DND-41 (cell line): ENCODE results near the gene LPAR3.
A peak's percentile ranks its signal among the peaks of the same experiment; 100 is the strongest.

Source experiments
- ATAC-seq: fragments of 200-7000 bp; cut with Tn5 transposase; 3 replicates; pipeline ENCODE4 v1.9.1; 2021; ENCODE audit warnings: low read depth; ENCODE audit not compliant: insufficient read depth
- DNase-seq: peaks from one replicate; pipeline ENCODE4 v3.0.0-alpha.2; 2020
- H2AFZ ChIP-seq: 2 replicates; pipeline ENCODE4 v1.6.0; 2012; ENCODE audit warnings: low read depth, low read length
- H3K27ac ChIP-seq: 2 replicates; pipeline ENCODE4 v1.5.1; 2012; ENCODE audit warnings: low read length, inconsistent platforms
- H3K27me3 ChIP-seq: fragments of 200-600 bp; sonication (generic); 2 replicates; pipeline ENCODE4 v1.6.0; 2012; ENCODE audit warnings: low read length, mild to moderate bottlenecking, inconsistent platforms; ENCODE audit not compliant: insufficient read depth, poor library complexity
- H3K36me3 ChIP-seq: 2 replicates; pipeline ENCODE4 v1.5.1; 2012; ENCODE audit warnings: low read length, inconsistent platforms; ENCODE audit not compliant: insufficient read depth
- H3K4me1 ChIP-seq: 2 replicates; pipeline ENCODE4 v1.5.1; 2012; ENCODE audit warnings: mild to moderate bottlenecking, low read length; ENCODE audit not compliant: insufficient read depth
- H3K4me2 ChIP-seq: 2 replicates; pipeline ENCODE4 v1.6.0; 2012; ENCODE audit warnings: mild to moderate bottlenecking, moderate library complexity, low read length, inconsistent platforms; ENCODE audit not compliant: insufficient read depth
- H3K4me3 ChIP-seq, 2 experiments: fragments of 200-600 bp in 1 of 2; shearing (Covaris generic) in 1 of 2; 2 replicates each; pipeline ENCODE4 v1.5.1; 2012 to 2016; ENCODE audit warnings: inconsistent platforms in 2 of 2, low read length in 2 of 2, mild to moderate bottlenecking in 2 of 2, low read depth in 1 of 2, moderate library complexity in 1 of 2
- H3K79me2 ChIP-seq: 2 replicates; pipeline ENCODE4 v1.6.0; 2012; ENCODE audit warnings: low read length, inconsistent platforms; ENCODE audit not compliant: insufficient read depth
- H3K9ac ChIP-seq: 2 replicates; pipeline ENCODE4 v1.6.0; 2012; ENCODE audit warnings: low read depth, mild to moderate bottlenecking, inconsistent platforms, low read length, moderate library complexity
- H3K9me3 ChIP-seq: 2 replicates; pipeline ENCODE4 v1.5.1; 2012; ENCODE audit warnings: low read length, moderate library complexity, mild to moderate bottlenecking, inconsistent platforms; ENCODE audit not compliant: insufficient read depth, severe bottlenecking
- H4K20me1 ChIP-seq: 2 replicates; pipeline ENCODE4 v1.6.0; 2012; ENCODE audit warnings: low read length; ENCODE audit not compliant: insufficient read depth
- CTCF ChIP-seq: IDR thresholded peaks from 2 replicates; pipeline ENCODE4 v1.5.1; 2012; ENCODE audit warnings: borderline replicate concordance, low read length, moderate library complexity, mild to moderate bottlenecking; ENCODE audit not compliant: poor library complexity, severe bottlenecking; ENCODE audit errors: extremely low read depth
- EZH2 ChIP-seq: IDR thresholded peaks from 3 replicates; pipeline ENCODE4 v1.6.1; 2012; ENCODE audit warnings: borderline replicate concordance, low read depth, mild to moderate bottlenecking, moderate library complexity, low read length, inconsistent platforms; ENCODE audit not compliant: severe bottlenecking

LPAR3 gene

GRCh38 chr1:84853741-84854721 lies 39.0 kb downstream of the LPAR3 start:
- no peaks in the 10 kb centered on the region for H3K27me3 ChIP-seq
- no peaks in the 10 kb centered on the region for H3K36me3 ChIP-seq
- ATAC-seq (peak; percentile 93), DNase-seq (no peak)
- no peaks in the 10 kb centered on the region for H3K79me2 ChIP-seq
- no peaks in the 10 kb centered on the region for H3K9me3 ChIP-seq
- H3K4me3 ChIP-seq = no peak overlapping the region
- H2AFZ ChIP-seq = no peak overlapping the region
- H3K27ac ChIP-seq = no peak overlapping the region
- H3K4me2 ChIP-seq = no peak overlapping the region
- no peaks in the 10 kb centered on the region for H4K20me1 ChIP-seq
- peaks cover 7% of the 10 kb centered on the region; the same call in 1 of the 2 replicates for H3K4me1 ChIP-seq
- TF ChIP-seq EZH2 (no peak), CTCF (no peak)
- no peak overlapping the region for H3K9ac ChIP-seq

DNA sequence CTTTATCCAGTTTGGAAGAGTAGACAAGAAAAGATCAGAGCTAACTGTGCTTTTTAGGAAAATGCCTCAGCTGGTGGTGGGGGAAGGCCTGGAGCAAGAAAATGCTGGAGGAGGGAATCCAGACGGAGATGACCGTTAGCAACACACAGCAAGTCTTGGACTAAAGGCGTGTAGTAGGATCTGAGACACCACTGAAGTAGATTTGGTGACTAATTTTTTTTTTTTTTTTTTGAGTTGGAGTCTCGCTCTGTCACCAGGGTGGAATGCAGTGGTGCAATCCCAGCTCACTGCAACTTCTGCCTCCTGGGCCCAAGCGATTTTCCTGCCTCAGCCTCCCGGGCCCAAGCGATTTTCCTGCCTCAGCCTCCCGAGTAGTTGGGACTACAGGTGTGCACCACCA lies 41.2 kb downstream of the LPAR3 start:
- Histone ChIP-seq H3K36me3 (no peaks in the 10 kb centered on the region), H3K27me3 (no peaks in the 10 kb centered on the region), H3K79me2 (no peaks in the 10 kb centered on the region), H3K9ac (no peak overlapping the region), H3K4me3 (no peak overlapping the region), H3K9me3 (no peaks in the 10 kb centered on the region), H3K4me1 (peaks cover 7% of the 10 kb centered on the region; the same call in 1 of the 2 replicates), H4K20me1 (no peaks in the 10 kb centered on the region), H3K27ac (no peak overlapping the region), H2AFZ (no peak overlapping the region), H3K4me2 (no peak overlapping the region)
- TF ChIP-seq EZH2 (no peak), CTCF (no peak)
- DNase-seq = no peak
- no peak for ATAC-seq

DNA sequence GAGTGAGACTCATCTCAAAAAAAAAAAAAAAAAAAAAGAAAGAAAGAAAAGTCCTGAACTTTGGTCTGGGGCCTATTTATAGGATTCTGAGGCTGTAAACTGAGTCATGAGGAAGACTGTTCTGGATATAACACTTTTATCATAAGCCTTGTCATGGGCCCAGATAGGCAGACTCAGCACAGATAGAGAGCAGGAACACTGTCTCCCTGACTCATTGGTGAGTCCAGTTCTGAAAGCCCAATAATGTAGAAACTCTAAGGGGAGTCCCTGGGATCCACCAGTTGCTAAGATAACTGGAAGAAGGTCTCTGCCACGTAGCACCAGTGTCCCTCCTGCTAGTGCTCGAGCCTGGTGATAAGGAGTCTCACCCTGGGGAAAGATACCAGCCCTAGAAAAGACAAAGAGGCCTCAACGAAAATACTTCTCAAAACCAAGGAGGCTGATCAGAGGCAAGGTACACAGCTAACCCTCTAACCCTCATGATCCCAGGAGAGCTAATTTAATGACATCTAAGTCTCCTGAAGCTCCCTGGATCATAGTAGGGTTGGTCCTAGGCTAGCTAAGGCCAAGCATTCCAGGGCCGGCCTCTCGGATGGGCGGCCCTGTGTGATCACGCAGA lies 43.5 kb downstream of the LPAR3 start:
- Histone ChIP-seq H3K4me1 (peaks cover 7% of the 10 kb centered on the region; the same call in 1 of the 2 replicates), H3K4me3 (no peak overlapping the region), H3K36me3 (no peaks in the 10 kb centered on the region), H3K79me2 (no peaks in the 10 kb centered on the region), H4K20me1 (no peaks in the 10 kb centered on the region), H3K27ac (no peak overlapping the region), H2AFZ (no peak overlapping the region), H3K27me3 (no peaks in the 10 kb centered on the region), H3K4me2 (no peak overlapping the region), H3K9me3 (no peaks in the 10 kb centered on the region), H3K9ac (no peak overlapping the region)
- ATAC-seq (no peak), DNase-seq (no peak)
- TF ChIP-seq CTCF (no peak), EZH2 (no peak)
